Lower leg skin (tissue), 3 donors: Measurements from ENCODE around the gene FXYD1.

ENCODE experiments used
- CTCF ChIP-seq, 3 donors: fragments of 450-650 bp; IDR thresholded peaks; one replicate each; pipeline ENCODE4 v1.5.1; 2016; ENCODE audit warnings: antibody characterized with exemption in 3 of 3, mild to moderate bottlenecking in 3 of 3, moderate library complexity in 2 of 3
- POLR2A ChIP-seq, 2 donors: fragments of 450-650 bp; IDR thresholded peaks; one replicate each; pipeline ENCODE4 v1.6.1; 2016 to 2017; ENCODE audit warnings: antibody characterized with exemption in 2 of 2, mild to moderate bottlenecking in 1 of 2, moderate library complexity in 1 of 2

DNA sequence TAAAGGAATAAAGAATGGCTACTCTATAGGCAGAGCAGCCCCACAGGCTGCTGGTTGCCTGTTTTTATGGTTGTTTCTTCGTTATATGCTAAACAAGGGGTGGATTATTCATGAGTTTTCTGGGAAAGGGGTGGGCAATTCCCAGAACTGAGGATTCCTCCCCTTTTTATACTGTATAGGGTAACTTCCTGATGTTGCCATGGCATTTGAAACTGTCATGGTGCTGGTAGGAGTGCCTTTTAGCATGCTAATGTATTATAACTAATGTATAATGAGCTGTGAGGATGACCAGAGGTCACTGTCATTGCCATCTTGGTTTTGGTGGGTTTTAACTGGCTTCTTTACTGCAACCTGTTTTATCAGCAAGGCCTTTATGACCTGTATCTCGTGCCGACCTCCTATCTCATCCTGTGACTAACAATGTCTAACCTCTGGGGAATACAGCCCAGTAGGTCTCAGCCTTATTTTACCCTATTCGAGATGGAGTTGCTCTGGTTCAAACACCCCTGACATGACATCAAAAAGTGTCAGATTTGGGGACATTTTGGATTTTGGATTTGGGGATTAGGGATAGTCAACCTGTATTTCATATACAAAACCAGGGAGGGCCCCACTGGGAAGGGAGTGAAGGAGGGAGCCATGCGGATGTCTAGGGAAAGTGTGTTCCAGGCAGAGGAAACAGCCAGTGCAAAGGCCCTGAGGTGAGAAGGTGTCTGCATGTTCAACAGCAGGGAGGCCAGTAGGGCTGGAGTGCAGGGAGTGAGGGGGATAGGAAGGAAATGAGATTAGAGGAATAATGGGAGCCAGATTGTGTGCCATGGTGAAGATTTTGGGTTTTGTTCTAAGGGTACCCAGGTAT is 26.8 kb downstream of the FXYD1 start:
- TF ChIP-seq POLR2A (IDR thresholded peaks at IDR 0.05) (no peak), CTCF (IDR thresholded peaks at IDR 0.05) (no peak)
